Measurements from ENCODE around the gene SMIM5. TPM values are rescaled to one million over a fixed set of nuclear protein-coding genes. Genes with fewer than 3 reads are reported as not detected.

Gene SMIM5
- total RNA-seq, 6 donors from 2014 or later = 1.9 to 7.3 (median 3.3) TPM

DNA sequence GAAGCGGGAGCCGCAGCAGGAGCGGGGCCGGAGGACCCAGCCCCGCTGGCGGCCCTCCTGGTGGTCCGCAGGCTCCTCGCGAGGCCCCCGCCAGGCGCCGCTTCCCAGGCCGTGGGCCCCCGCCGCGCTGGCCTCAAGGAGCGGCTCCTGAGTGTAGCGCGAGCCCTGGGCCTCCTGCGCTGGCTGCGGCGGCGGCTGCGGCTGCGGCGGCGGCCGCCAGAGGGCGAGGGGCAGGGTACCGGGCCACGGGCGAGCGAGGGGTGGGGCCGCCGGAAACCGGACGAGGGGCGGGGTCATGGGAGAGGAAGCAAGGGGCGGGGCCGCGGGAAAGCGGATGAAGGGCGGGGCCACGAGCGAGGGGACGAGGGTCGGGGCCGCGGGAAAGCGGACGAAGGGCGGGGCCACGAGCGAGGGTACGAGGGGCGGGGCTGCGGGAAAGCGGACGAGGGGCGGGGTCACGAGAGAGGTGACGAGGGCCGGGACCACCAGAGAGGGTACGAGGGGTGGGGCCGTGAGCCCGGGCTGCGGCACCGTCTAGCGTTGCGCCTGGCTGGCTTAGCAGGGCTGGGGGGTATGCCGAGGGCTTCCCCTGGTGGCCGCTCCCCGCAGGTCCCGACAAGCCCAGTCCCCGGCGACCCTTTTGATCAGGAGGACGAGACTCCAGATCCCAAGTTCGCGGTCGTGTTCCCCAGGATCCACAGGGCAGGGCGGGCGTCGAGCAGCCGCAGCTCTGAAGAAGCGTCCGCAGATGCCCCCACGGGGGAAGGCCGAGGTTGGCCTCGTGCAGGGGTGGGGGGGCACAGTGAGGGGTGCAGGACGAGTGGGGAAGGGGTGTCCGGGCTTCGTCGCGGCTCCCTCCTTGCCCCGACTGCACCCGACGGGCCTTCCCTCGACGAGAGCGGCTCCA is 44.0 kb upstream of the SMIM5 start:
- Histone ChIP-seq H3K4me1 (peaks cover 14 to 33% (median 17%) of the 10 kb centered on the region in 4 donors), H3K4me3 (peak overlapping the region; percentile 61 to 82 (median 62)), H3K27ac (peak overlapping the region; percentile 95 to 99 (median 96)), H3K27me3 (no peaks in the 10 kb centered on the region), H3K9me3 (no peaks in the 10 kb centered on the region), H3K36me3 (peaks cover 0 to 19% (median 4%) of the 10 kb centered on the region in 4 donors)
- TF ChIP-seq CTCF (IDR thresholded peaks at IDR 0.05) = peak; percentile 78 to 98 (median 96)
- TF ChIP-seq EP300 (IDR thresholded peaks at IDR 0.05) = no peak
- peak; percentile 8 to 73 for TF ChIP-seq POLR2AphosphoS5 (IDR thresholded peaks at IDR 0.05)
- TF ChIP-seq POLR2A (IDR thresholded peaks at IDR 0.05) = peak in 3 of 4 donors; percentile 36 to 82 (median 56)
- WGBS, 2 donors = 2 to 7% methylated on average over 12 to 72 of the region's 100 CpGs
- DNase-seq = peak; percentile 97 to 100
- peak; percentile 92 to 95 for ATAC-seq (ENCODE audit: low FRiP score in 2 of 2)

DNA sequence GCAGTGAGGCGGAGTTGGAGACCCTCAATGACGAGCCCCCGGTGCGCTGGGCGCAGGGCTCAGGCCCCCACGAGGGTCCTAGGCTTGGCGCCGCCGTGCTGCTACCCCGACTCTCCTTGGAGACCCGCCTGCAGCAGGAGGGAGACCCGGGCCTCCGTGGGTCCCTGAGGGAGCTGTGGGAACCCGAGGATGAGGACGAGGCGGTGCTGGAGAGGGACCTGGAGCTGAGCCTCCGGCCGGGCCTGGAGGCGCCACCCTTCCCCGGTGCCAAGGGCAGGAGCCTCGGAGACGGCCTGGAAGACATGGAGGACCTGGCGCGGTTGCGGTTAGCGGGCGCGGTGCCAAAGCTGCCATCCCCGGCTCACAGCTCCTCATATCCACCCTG is 43.3 kb upstream of the SMIM5 start:
- TF ChIP-seq POLR2A (IDR thresholded peaks at IDR 0.05) (no peak), EP300 (IDR thresholded peaks at IDR 0.05) (no peak), POLR2AphosphoS5 (IDR thresholded peaks at IDR 0.05) (no peak), CTCF (IDR thresholded peaks at IDR 0.05) (no peak)
- H3K4me3 ChIP-seq = peak overlapping the region; percentile 51 to 82 (median 61)
- peak in 1 of 2 donors; percentile 89 for DNase-seq
- H3K27ac ChIP-seq = peak overlapping the region; percentile 95 to 99 (median 96)
- H3K9me3 ChIP-seq = no peaks in the 10 kb centered on the region
- H3K27me3 ChIP-seq = no peaks in the 10 kb centered on the region
- H3K4me1 ChIP-seq = peaks cover 14 to 33% (median 17%) of the 10 kb centered on the region in 4 donors
- peaks cover 0 to 19% (median 4%) of the 10 kb centered on the region in 4 donors for H3K36me3 ChIP-seq
- no peak for ATAC-seq (ENCODE audit: low FRiP score in 2 of 2)
- 61 to 77% methylated on average over 10 to 24 of the region's 29 CpGs for WGBS, 2 donors

GRCh38 chr17:75590314-75590761 is 42.9 kb upstream of the SMIM5 start:
- Histone ChIP-seq H3K4me3 (peak overlapping the region in 1 of 4 donors; percentile 82), H3K36me3 (peaks cover 0 to 19% (median 4%) of the 10 kb centered on the region in 4 donors), H3K27ac (peak overlapping the region in 3 of 4 donors; percentile 95 to 99 (median 96)), H3K27me3 (no peaks in the 10 kb centered on the region), H3K4me1 (peaks cover 14 to 33% (median 17%) of the 10 kb centered on the region in 4 donors), H3K9me3 (no peaks in the 10 kb centered on the region)
- DNase-seq = no peak
- ATAC-seq (ENCODE audit: low FRiP score in 2 of 2) = no peak
- TF ChIP-seq POLR2AphosphoS5 (IDR thresholded peaks at IDR 0.05) (no peak), EP300 (IDR thresholded peaks at IDR 0.05) (no peak), CTCF (IDR thresholded peaks at IDR 0.05) (no peak), POLR2A (IDR thresholded peaks at IDR 0.05) (no peak)
- 86 to 91% methylated on average over 8 of the region's 8 CpGs for WGBS, 2 donors

DNA sequence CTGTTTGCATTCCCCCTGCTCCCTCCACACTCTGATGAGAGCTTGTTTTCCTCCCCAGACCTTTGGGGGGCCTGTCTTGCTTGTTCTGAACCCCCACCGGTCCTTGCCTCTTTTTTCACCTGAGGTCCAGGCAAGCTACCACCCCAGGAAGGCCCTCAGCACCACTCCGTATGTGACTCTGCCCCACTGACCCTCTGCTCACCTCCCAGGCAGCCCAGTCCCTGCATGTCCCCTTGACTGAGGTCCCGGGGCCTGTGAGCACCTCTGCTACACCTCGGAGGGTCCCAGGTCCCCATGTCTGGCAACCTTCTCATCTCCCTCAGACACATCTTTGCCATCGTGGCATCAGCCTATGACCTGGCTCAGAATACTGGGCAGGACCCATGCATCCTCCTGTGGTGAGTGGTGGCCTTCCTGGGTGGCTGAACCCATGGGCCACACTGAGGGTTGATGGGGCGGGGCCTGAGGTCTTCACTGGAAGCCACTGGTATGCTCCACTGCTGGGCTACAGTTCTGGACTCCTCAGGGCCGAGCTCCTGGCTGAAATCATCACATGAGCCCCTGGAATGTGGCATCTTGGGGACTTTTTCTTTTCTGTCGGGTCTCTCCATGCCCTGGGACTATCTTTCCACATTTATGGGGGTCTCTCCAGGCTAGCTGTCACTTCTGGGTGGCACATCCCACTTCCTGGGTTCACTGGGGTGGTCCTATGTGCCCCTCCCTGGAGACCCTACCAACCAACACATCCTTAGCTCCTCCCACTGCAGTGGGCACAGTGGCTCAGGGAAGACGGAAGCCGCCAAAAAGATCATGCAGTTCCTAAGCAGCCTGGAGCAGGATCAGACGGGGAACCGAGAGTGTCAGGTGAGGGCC is 42.1 kb upstream of the SMIM5 start:
- no peaks in the 10 kb centered on the region for H3K27me3 ChIP-seq
- ATAC-seq (ENCODE audit: low FRiP score in 2 of 2) (no peak), DNase-seq (no peak)
- WGBS, 2 donors = 77 to 87% methylated on average over 11 to 12 of the region's 12 CpGs
- H3K27ac ChIP-seq = peak overlapping the region in 1 of 4 donors; percentile 11
- peaks cover 14 to 33% (median 17%) of the 10 kb centered on the region in 4 donors for H3K4me1 ChIP-seq
- no peak overlapping the region for H3K4me3 ChIP-seq
- no peaks in the 10 kb centered on the region for H3K9me3 ChIP-seq
- H3K36me3 ChIP-seq = peaks cover 0 to 19% (median 4%) of the 10 kb centered on the region in 4 donors
- no peak for TF ChIP-seq POLR2AphosphoS5 (IDR thresholded peaks at IDR 0.05)
